GM12801 (cell line): ENCODE results near the gene NUP133.

Experiments
- CTCF ChIP-seq: IDR thresholded peaks from one replicate; pipeline ENCODE4 v1.5.1; 2011; ENCODE audit warnings: control low read depth; ENCODE audit not compliant: insufficient read length; ENCODE audit errors: extremely low read depth

Gene NUP133

GRCh38 chr1:229447809-229448252 is 60.3 kb downstream of the NUP133 start:
- no peak for TF ChIP-seq CTCF

GRCh38 chr1:229445828-229446227 is 62.3 kb downstream of the NUP133 start:
- TF ChIP-seq CTCF: no peak

GRCh38 chr1:229440851-229441537 is 67.1 kb downstream of the NUP133 start:
- TF ChIP-seq CTCF: no peak

GRCh38 chr1:229438021-229438420 is 70.1 kb downstream of the NUP133 start:
- no peak for TF ChIP-seq CTCF

- TF ChIP-seq CTCF: no peak
These were observed 70.7 kb downstream of the NUP133 start for GRCh38 chr1:229437443-229437842.

GRCh38 chr1:229436201-229436600 is 71.9 kb downstream of the NUP133 start:
- no peak for TF ChIP-seq CTCF

- TF ChIP-seq CTCF: no peak
These were observed 73.5 kb downstream of the NUP133 start for GRCh38 chr1:229434641-229435051.
